HG02588 (cell line): Measurements from ENCODE around the gene WDR86.

Experiments
- ATAC-seq: cut with Tn5 transposase; IDR thresholded peaks from one replicate; pipeline ENCODE4 v1.9.1; 2021; ENCODE audit warnings: mild to moderate bottlenecking, moderate library complexity; ENCODE audit not compliant: unreplicated experiment

WDR86 gene

DNA sequence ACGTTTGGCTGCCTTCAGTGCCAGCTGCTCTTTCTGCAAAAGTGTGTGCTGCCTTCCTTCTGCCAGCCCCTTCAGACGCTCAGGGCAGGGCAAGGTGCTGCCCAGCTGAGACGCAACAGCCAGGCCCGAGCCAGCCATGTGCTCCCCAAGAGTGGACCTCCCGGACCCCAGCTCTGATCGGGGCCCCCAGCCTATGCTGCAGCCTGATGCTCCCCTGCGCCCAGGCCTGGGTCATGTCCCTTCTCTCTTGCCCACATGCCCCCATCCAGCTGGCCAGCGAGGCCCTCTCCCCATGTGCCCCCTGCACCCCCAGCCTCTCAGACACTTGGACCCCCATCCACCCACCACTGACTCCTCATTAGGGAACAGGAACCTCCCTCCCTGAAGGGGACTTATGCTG, 17.8 kb downstream of the WDR86 start:
- ATAC-seq, result no peak

DNA sequence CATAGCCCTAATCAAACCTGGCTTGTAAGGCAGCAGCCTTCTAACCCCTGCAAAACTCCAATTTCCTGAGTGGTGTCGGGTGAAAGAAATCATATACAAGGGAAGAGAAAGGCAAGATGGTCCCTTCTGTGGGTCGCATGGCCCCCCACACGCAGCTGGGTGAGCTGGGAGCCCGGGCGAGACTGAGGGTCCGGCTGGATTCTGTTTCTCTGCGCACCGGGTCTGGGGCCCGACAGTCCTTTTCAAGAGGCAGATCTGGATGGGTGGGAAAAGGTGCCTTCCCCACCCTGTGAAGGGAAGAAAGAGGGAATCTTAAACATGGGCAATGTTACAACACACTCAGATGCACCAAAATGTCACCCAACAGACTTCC, 18.5 kb downstream of the WDR86 start:
- no peak for ATAC-seq

GRCh38 chr7:151390598-151391357, 19.1 kb downstream of the WDR86 start:
- no peak for ATAC-seq

- no peak for ATAC-seq
Observed at GRCh38 chr7:151389768-151390597, 19.9 kb downstream of the WDR86 start.

GRCh38 chr7:151389096-151389767, 20.6 kb downstream of the WDR86 start:
- ATAC-seq, result no peak

DNA sequence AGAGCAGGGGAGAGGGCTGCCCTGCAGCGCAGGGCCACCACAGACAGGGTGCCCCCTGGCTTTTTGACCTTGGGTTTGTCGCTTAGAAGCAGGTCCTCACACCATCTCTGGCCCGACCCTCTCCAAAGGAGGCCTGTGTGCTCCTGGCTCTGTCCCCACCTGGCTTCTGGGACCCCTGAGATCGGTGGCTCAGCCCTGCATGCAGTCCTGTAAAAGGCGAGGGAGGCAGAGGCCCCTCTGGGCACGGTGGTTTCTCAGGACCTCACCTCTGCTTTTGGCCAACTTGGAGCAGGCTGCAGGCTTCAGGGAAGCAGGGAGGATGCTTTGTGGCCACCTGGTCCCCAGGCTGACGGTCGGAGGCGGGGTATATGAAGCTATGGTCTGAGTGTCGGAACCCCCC, 21.4 kb downstream of the WDR86 start:
- no peak for ATAC-seq

DNA sequence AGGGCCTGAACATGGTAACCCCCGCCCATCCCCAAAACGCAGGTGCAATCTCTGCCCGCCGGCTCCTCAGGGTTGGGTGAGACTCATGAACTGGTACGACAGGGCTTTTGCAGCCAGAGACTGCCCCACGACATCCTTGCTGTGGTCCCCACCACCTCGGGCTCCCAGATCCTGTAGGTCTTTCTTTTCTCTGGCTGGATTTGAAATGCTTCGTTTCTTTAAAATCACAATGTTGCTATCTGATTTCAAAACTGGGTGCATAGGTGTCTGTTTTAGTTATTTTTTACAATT, 21.9 kb downstream of the WDR86 start:
- no peak for ATAC-seq

DNA sequence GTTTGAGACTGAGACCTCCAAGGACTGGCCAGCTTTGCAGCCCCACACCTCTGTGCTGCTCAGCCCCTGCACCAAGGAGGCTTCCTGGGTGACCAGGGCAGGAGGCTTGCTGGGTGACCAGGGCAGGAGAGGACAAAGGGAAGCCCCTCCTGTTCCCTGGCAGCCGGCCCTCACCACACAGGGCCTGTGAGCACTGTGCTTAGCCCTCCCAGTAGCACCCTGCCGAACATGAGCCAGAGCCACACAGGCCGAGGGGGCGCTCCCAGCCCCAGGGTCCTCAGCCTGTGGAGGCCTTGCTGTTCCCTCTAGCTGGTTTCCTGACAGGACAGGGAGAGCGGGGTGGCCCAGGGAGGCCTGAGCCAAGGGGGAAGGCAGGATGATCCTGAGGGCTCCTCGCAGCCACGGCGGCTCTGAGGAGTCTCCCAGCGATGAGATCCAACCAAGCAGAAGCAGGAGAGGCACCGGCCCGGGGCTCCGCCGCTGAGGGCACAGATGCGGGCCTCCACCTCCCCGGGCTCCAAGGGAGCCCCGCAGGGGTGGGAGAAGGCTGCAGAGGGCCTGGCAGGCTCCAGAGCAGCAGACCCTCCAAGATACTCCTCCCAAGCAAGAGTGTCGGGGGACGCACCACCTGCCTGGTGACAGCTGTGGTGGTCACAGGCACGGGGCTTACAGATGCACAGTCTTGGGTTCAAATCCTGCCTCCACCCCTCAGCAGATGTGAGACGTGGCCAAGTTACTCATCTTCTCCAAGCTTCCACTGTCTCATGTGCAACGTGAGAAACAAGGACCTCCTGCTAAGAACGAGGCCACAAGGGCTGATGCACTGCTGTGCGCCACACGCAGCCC, 22.5 kb downstream of the WDR86 start:
- ATAC-seq, result no peak

GRCh38 chr7:151386301-151387160, 23.3 kb downstream of the WDR86 start:
- no peak for ATAC-seq

DNA sequence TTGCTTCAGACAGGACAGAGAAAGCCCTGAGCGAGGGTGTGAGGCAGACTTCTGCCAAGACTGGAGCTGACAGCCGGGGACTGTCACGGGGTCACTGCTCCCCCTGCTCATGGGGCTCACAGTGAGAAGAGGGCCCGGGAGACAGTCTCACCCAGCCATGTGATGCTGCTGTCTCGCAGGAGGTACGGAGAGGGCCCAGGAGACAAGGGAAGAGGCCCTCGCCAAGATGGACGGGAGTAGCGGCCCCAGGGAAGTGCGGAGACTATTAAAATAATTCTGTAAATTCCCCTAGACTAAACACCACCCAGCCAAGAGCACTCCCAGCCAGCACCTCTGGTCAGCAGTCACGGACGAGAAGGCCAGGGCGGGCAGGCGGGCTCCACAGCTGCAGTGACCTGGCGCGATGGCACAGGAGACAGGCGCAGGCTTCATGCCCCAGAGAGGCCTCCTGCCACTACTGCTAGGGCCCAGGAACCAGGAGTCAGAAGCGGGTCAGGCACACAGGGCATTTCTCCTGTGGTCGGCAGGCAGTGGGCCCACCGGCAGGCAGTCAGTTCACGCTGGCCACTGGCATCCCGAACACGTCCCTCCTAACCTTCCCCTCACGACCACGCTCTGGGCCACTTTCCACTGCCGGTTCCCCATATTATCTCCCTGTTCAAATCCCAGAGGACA, 24.1 kb downstream of the WDR86 start:
- no peak for ATAC-seq

DNA sequence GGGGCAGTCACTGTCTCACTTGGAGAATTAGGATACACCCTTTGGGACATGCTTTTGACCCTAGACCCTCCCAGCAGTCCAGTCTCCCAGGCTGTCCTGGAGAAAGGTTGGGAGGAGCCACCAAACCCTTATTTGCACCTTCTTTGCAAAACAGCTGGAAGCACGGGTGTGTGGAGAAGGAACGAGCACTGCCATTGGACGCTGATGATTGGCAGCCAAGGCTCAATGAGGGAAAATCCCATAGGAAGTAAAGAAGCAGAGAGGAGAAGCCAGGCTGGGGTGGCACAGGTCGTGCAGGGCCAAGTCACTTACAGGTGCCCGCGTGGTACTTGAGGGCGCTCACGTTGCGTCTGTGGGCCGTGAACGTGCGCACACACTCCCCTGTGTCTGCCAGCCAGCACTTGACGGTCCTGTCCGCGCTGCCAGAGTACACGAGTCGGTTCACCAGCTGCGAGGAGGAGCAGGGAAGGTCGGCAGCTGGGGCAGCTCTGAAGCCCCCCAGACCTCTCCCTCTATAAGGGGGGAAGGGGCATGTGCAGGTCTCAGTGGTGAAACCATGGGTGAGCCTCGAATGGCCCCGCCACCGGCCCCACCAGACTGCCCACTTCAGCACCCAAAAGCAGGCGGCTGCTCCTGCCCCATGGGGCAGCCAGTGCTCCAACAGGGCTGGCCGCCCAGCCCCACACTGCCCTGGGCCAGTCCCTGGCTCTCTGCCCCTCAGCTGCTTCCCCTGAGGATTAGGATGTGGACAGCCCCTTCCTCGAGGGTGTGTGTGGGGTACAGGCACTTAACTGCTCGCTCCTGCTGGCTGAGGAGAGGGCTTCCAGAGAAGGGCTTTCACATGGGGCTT, 24.8 kb downstream of the WDR86 start:
- no peak for ATAC-seq

- ATAC-seq, result no peak
Observed at GRCh38 chr7:151384352-151384697, 25.5 kb downstream of the WDR86 start.

- no peak for ATAC-seq
Observed at GRCh38 chr7:151383638-151384351, 26.0 kb downstream of the WDR86 start.

DNA sequence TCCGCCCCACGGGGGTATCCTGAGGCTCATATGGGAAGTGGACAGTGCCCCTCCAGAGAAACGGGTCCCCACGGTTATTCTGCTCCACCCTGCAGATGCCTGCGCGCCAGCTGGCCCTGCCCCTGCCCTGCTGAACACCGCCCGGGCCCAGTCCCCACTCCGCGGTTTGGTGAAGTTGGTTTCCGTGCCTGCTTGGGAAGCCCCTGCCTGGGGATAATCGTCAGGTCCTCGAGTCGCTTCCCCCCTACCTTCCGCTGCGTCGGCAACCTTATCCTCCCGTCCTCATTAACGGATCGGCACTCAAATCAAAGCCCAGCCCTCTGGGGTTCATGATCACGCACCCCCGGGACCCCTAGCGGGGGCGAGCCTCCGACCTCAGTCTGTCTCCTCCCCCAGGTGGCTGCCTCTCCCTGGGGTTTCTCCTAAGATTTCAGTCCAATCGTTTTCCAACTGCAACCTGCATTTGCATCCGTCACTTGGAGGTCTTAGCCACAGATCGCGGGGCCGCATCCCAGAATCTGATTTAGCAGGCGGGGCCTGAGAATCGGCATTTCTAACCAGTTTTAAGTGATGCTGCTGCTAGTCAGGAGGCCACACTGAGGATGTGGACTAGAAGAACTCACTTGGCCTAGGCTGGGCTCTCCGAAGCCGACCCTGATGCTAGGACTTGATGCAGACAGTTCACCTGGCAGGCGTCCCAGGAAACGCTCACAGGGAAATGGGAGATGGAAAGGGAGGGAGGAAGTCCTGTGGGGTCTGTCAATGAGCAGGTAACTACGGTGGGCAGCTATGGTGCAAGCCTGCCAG, 27.6 kb downstream of the WDR86 start:
- ATAC-seq, result no peak

DNA sequence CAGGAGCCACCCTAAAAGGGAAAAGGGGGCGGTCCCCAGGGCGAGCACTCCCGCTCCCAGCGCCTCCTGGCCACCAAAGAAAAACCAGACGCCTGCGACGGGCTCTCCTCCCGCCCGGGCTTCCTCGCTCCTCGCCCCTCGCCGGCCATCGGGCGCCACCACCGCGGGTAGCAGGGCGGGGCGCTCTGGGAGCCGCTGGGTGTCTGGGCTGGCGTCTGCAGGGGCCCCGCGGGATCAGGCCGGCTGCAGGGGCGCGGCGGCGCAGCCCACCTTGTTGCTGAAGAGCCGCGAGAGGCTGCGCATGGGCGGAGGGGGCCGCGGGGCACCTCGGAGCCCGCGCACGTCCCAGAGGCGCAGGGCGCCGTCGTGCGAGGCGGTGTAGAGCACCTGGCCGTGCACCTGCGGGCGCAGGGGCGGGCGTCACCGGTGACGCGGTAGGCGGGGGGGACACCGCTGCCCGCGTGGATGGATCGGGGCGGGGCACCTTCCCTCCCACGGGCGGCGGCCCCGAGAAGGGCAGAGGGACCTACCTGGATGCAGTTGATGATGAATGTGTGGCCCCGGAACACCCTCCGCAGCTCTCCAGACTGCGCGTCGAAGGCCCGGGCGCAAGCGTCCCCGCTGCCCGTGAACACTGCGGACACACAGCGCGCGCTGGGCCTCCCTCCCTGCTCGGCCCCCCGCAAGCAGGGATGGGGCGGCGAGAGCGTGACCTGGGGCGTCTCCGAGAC, 28.3 kb downstream of the WDR86 start:
- no peak for ATAC-seq

- ATAC-seq, result no peak
Observed at GRCh38 chr7:151381098-151381347, 28.8 kb downstream of the WDR86 start.
